ENCODE results near the gene ISLR.
A peak's percentile ranks its signal among the peaks of the same experiment; 100 is the strongest.

ISLR gene

DNA sequence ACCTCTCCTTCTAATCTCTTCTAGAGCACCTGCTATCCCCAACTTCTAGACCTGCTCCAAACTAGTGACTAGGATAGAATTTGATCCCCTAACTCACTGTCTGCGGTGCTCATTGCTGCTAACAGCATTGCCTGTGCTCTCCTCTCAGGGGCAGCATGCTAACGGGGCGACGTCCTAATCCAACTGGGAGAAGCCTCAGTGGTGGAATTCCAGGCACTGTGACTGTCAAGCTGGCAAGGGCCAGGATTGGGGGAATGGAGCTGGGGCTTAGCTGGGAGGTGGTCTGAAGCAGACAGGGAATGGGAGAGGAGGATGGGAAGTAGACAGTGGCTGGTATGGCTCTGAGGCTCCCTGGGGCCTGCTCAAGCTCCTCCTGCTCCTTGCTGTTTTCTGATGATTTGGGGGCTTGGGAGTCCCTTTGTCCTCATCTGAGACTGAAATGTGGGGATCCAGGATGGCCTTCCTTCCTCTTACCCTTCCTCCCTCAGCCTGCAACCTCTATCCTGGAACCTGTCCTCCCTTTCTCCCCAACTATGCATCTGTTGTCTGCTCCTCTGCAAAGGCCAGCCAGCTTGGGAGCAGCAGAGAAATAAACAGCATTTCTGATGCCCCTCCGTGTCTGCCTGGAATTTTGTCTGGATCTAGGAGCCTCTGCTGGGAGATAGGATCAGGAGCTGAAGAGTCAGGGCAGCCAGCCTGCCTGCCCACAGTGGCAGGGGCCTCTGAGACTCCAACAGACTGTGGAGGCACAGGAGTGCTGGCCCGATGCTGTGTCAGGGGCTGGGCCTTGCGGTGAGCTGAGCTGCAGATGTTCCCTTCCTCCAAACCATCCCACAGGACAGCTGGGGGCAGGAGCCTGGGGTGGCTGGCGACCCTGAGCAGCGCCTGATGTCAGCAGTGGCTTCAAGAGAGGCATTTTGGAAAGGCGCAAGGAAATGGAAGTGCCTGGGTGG is 3.0 kb downstream of the ISLR start:
- H3K27me3 ChIP-seq (ENCODE audit: control insufficient read depth, insufficient read depth, low read length): no peaks in the 10 kb centered on the region

DNA sequence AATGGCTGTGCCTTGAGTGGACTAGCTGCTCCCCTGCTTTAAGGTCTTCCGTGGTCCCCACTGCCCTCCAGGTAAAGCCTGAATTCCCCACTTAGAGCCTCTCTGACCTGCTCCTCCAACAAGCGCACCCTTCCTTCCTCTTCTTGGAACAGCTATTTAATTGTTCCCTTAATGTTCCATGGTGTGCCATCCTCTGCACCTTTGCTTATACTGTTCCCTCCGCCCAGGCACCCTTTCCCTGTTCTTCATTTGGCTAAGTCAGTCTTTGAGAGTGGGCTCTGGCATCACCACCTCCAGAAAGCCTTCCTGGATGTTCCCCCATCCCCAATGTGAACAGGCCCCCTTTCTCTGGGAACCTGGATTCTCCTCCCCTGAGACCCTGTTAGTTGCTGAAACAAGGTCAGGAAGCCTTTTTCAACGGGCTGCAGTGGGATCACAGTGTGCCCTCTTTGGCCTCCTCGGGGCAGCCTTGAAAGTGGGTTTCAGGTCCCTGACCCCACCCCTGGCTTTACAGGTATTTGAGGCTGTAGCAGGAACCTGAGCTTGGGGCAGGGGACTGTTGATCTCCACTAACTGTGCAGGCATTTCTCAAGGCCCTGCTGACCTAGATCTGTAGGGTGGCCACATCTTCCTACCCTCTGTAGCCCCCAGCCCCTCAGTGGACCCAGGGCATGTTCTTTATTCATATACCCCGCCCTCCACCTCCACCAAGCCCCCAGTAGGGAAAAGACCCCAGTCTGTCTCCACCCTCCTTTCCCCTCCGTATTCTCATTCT is 5.0 kb downstream of the ISLR start:
- peak overlapping the region; percentile 46 for H3K4me2 ChIP-seq (ENCODE audit: low read length)
- peaks cover 54% of the 10 kb centered on the region for H3K4me1 ChIP-seq (ENCODE audit: control insufficient read depth, insufficient read depth, low read length)
- H3K4me3 ChIP-seq (ENCODE audit: low read length): peak overlapping the region; percentile 1
- no peaks in the 10 kb centered on the region for H3K27me3 ChIP-seq (ENCODE audit: control insufficient read depth, insufficient read depth, low read length)
- H3K9ac ChIP-seq (ENCODE audit: low read depth, low read length): peak overlapping the region; percentile 16
- H3K36me3 ChIP-seq (ENCODE audit: insufficient read depth, low read length): no peaks in the 10 kb centered on the region
- no peaks in the 10 kb centered on the region for H3K9me3 ChIP-seq (replicated peaks; ENCODE audit: low read length)

More for the DNA sequence above, 3.0 kb downstream of the ISLR start:
- H3K9ac ChIP-seq (ENCODE audit: low read depth, low read length): peak overlapping the region; percentile 3
- H3K4me3 ChIP-seq (ENCODE audit: low read length): no peak overlapping the region
- H3K9me3 ChIP-seq (replicated peaks; ENCODE audit: low read length): no peaks in the 10 kb centered on the region
- no peak overlapping the region for H3K4me2 ChIP-seq (ENCODE audit: low read length)
- no peaks in the 10 kb centered on the region for H3K36me3 ChIP-seq (ENCODE audit: insufficient read depth, low read length)
- peaks cover 58% of the 10 kb centered on the region for H3K4me1 ChIP-seq (ENCODE audit: control insufficient read depth, insufficient read depth, low read length)

DNA sequence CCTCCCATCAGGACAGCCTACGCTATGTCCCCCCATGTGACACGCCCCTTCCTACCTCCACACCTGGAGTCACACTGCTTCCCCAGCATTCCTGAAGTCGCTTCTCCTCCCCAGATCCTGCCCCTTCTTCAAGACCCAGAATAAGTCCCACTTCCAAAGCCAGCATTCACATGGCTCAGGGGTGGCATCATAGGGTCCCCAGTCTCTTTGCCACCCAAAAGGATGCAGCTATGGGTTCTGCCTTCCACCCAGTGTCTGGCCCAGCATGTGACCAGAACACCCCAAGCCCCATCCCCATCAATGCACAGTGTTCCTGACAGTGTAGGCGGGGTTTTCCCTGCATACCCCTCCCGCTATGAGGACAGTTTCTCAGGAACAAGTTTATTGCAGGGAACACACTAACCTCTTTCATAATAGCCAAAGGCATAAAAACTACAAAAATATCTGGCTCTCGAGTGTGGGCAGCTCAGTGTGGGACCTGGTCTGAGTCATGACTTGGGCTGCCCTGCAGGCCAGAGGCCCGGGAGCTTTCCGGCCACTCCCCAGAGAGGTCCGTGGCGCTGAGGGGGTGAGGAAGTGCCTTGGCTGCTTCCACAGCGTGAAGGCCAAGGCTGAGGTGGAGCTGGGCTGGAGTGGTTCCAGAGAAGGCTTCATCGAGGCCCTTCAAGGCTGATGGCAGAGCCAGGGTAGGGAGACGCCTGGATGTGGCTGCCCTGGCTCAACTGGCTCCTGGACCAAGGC is 5.8 kb downstream of the ISLR start:
- H3K36me3 ChIP-seq (ENCODE audit: insufficient read depth, low read length): no peaks in the 10 kb centered on the region
- H3K4me1 ChIP-seq (ENCODE audit: control insufficient read depth, insufficient read depth, low read length): peaks cover 47% of the 10 kb centered on the region
- peak overlapping the region; percentile 70 for H3K9ac ChIP-seq (ENCODE audit: low read depth, low read length)
- H3K4me2 ChIP-seq (ENCODE audit: low read length): peak overlapping the region; percentile 46
- H3K27me3 ChIP-seq (ENCODE audit: control insufficient read depth, insufficient read depth, low read length): peaks cover 4% of the 10 kb centered on the region
- H3K9me3 ChIP-seq (replicated peaks; ENCODE audit: low read length): no peaks in the 10 kb centered on the region
- peak overlapping the region; percentile 14 for H3K4me3 ChIP-seq (ENCODE audit: low read length)

DNA sequence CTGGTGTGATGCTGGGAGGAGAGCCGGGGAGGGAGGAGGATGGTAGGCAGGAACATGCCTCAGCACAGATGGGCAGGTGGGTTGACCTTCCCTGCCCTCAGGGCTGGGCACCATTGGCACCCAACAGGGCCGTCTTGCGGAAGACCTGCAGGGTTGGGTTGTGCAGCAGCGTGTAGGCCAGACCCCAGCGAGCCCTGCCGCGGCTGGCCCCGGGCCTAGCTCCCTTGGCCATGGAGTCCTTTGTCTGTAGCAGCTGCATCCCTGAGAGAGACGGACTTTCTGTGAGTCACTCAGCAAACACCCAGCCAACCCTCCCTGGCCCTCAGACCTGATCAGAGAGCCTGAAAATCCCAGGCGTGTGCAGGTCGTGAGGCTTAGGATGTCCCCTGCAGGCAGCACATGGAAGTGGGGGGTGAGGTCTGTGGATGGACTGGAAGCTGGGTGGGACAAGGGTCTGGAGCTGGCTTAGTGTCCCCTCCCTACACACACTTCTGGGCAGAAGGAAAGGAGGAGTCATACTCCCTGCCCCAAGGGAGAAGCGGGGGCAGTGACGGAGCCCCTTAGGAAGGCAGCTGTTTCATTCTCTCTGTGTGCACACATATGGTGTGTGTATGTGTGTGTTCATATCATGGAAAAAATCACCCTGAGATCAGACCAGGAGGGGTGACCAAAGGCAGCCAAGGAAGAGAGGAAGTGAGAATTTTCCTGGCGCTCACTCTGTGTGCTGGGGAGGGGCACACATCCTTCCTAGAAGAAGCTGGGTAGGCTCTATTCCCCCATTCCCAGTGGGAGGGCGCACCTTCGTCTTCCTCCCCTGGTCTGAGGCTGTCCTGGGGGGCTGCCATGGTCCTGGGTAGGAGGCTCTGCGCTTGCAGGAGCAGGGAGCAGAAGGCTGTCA is 6.7 kb downstream of the ISLR start:
- no peaks in the 10 kb centered on the region for H3K9me3 ChIP-seq (replicated peaks; ENCODE audit: low read length)
- H3K36me3 ChIP-seq (ENCODE audit: insufficient read depth, low read length): no peaks in the 10 kb centered on the region
- H3K4me1 ChIP-seq (ENCODE audit: control insufficient read depth, insufficient read depth, low read length): peaks cover 47% of the 10 kb centered on the region
- peak overlapping the region; percentile 14 for H3K4me3 ChIP-seq (ENCODE audit: low read length)
- H3K9ac ChIP-seq (ENCODE audit: low read depth, low read length): peak overlapping the region; percentile 70
- peak overlapping the region; percentile 46 for H3K4me2 ChIP-seq (ENCODE audit: low read length)
- peaks cover 4% of the 10 kb centered on the region for H3K27me3 ChIP-seq (ENCODE audit: control insufficient read depth, insufficient read depth, low read length)

DNA sequence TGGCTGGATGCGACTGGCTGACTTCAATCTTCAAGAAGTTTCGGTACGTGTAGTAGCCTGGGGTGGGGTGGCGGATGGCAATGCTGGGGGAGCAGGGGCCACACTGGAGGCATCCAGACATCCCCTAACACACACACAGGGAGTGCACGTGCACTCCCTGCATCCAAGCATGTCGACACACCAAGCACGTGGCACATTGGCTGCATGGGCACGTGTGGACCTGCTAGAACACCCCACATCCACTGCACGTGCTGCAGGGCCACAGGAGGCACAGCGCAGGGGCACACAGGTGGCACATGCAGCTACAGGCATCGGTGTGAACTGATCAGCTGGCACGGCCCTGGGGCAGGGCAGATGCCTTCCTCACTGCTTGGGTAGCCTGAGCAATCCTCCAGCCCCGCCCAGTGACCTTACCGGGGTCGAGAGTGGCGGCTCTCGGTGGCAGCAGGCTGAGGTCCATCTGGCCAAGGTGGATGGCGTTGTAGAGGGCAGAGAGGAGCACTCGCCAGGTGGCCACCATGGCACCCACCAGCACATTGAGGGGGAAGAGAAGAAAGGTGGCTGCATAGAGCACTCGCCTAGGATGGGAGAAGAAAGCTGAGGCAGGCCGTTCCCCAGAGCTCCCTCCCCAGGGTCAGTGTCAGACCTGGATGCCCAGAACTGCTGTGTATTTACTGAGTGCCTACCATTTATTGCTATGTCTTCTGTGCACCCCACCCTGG is 7.5 kb downstream of the ISLR start:
- Histone ChIP-seq H3K9ac (ENCODE audit: low read depth, low read length) (peak overlapping the region; percentile 70), H3K36me3 (ENCODE audit: insufficient read depth, low read length) (no peaks in the 10 kb centered on the region), H3K4me3 (ENCODE audit: low read length) (no peak overlapping the region), H3K4me2 (ENCODE audit: low read length) (no peak overlapping the region), H3K4me1 (ENCODE audit: control insufficient read depth, insufficient read depth, low read length) (peaks cover 55% of the 10 kb centered on the region), H3K9me3 (replicated peaks; ENCODE audit: low read length) (no peaks in the 10 kb centered on the region), H3K27me3 (ENCODE audit: control insufficient read depth, insufficient read depth, low read length) (peaks cover 4% of the 10 kb centered on the region)

DNA sequence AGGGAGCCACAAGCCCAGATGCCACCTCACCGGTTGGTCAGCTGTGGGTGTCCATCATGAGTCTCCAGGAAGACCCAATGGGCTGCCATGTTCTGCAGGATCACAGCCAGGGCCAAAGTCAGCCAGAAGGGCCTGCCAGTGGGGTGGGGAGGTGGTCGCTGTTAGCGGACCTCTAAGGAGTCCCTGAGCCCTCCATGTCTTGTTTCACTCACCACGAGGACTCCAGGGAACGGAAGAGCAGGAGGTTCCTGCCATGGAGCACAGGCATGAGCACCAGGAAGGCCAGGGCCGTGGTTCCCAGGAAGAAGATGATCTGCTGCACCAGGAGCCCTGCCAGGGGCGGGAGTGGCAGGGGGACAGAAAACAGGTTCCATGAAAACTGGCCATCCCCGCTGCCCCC is 8.6 kb downstream of the ISLR start:
- no peaks in the 10 kb centered on the region for H3K9me3 ChIP-seq (replicated peaks; ENCODE audit: low read length)
- no peak overlapping the region for H3K4me3 ChIP-seq (ENCODE audit: low read length)
- peaks cover 51% of the 10 kb centered on the region for H3K4me1 ChIP-seq (ENCODE audit: control insufficient read depth, insufficient read depth, low read length)
- no peaks in the 10 kb centered on the region for H3K36me3 ChIP-seq (ENCODE audit: insufficient read depth, low read length)
- H3K4me2 ChIP-seq (ENCODE audit: low read length): no peak overlapping the region
- H3K9ac ChIP-seq (ENCODE audit: low read depth, low read length): no peak overlapping the region
- H3K27me3 ChIP-seq (ENCODE audit: control insufficient read depth, insufficient read depth, low read length): peaks cover 4% of the 10 kb centered on the region

DNA sequence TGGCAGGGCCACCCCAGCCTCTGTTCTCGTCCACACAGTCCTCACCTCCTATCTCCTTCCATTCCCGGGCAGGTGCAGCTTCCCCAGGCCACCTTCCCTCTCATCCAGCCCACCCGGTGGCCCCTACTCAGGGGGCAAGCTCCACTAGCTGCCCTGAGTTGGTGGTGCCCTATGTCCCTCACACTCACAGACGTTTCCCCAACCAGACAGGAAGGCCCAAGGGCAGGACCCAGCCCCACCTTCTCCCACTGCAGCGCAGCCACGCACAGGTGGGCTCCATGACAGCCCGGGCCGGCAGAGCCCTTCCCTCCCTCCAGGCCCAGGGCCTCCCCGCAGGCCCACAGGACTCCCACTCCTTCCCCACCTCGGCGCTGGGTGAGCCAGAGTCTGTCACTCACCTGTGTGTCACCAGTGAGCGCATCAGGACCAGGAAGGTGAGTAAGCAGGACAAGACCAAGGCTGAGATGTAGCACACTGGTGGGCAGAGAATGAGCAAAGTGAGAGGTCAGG is 11.1 kb downstream of the ISLR start:
- Histone ChIP-seq H3K4me3 (ENCODE audit: low read length) (no peak overlapping the region), H3K4me1 (ENCODE audit: control insufficient read depth, insufficient read depth, low read length) (peaks cover 27% of the 10 kb centered on the region), H3K4me2 (ENCODE audit: low read length) (no peak overlapping the region), H3K27me3 (ENCODE audit: control insufficient read depth, insufficient read depth, low read length) (peaks cover 4% of the 10 kb centered on the region), H3K9ac (ENCODE audit: low read depth, low read length) (no peak overlapping the region), H3K36me3 (ENCODE audit: insufficient read depth, low read length) (no peaks in the 10 kb centered on the region), H3K9me3 (replicated peaks; ENCODE audit: low read length) (no peaks in the 10 kb centered on the region)

DNA sequence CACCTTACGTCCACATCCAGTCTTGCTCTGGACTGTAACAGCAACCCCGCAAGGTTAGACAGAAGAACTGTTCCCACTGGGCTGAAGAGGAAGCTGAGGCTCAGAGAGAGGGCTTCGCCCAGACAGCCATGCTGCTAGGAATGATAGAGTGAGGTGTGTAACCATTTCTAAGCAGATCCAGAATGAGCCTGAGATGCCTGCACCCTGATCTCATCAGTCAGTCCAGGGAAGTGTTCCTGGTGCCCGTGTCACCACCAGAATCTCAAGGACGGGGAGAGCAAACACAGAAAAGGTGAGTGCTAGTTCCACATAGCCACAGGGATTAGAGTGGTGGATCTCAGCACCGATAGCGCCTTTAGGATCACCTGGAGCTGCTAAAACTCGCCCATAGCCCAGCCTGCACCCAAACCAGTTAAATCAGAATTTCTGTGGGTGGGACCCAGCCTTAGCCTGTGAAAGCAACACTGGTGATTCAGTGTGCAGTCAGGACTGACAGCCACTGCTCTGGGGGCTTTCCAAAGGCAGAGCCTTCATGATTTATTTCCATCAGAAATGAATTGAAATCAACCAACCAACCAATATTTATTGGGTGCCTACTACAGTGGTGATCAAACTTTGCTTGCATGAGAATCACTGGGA is 12.3 kb downstream of the ISLR start:
- Histone ChIP-seq H3K36me3 (ENCODE audit: insufficient read depth, low read length) (no peaks in the 10 kb centered on the region), H3K4me2 (ENCODE audit: low read length) (no peak overlapping the region), H3K9me3 (replicated peaks; ENCODE audit: low read length) (no peaks in the 10 kb centered on the region), H3K9ac (ENCODE audit: low read depth, low read length) (no peak overlapping the region), H3K4me1 (ENCODE audit: control insufficient read depth, insufficient read depth, low read length) (peaks cover 15% of the 10 kb centered on the region), H3K4me3 (ENCODE audit: low read length) (no peak overlapping the region), H3K27me3 (ENCODE audit: control insufficient read depth, insufficient read depth, low read length) (peaks cover 4% of the 10 kb centered on the region)

DNA sequence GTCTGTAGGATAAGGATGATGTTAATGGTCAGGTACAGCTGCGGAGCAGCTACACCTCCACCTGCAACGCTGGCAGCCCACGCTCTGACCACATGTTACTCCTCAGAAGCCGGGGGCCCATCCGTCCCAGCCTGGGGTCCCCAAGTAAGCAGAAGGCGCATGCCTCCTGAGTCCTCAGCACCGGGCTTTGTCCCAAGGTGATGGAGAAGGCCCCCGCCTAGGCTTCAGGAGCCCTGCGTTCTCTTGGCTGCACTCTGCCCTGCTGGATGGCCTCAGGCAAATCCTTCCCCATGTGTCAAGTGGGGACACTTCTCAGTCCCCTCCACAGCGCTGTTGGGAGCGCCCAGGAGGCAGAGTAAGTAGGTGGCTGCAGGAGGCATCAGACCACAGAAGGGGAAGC is 14.7 kb downstream of the ISLR start:
- peaks cover 4% of the 10 kb centered on the region for H3K27me3 ChIP-seq (ENCODE audit: control insufficient read depth, insufficient read depth, low read length)
- no peaks in the 10 kb centered on the region for H3K36me3 ChIP-seq (ENCODE audit: insufficient read depth, low read length)
- peaks cover 21% of the 10 kb centered on the region for H3K4me1 ChIP-seq (ENCODE audit: control insufficient read depth, insufficient read depth, low read length)
- no peak overlapping the region for H3K9ac ChIP-seq (ENCODE audit: low read depth, low read length)
- no peak overlapping the region for H3K4me3 ChIP-seq (ENCODE audit: low read length)
- H3K9me3 ChIP-seq (replicated peaks; ENCODE audit: low read length): no peaks in the 10 kb centered on the region
- no peak overlapping the region for H3K4me2 ChIP-seq (ENCODE audit: low read length)

DNA sequence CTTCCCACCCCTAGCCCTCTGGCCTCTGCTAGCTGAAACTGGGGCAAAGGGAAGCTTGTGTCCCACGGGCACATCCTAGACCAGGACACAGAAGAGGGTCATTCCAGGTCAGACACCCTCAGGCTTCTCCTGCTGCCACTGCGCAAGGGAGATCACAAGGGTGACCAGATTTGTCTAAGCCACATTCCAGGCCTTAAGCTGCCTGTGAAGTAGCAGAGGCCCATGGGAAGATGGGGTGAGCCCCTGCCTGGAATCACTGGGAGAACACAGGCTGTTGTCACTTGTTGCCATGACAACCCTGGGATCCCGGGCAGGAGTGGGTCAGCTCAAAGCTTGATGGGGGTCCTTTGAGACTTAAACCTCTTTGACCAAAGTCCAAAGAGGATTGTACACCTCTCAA is 18.3 kb downstream of the ISLR start:
- Histone ChIP-seq H3K9me3 (replicated peaks; ENCODE audit: low read length) (no peaks in the 10 kb centered on the region), H3K4me2 (ENCODE audit: low read length) (no peak overlapping the region), H3K27me3 (ENCODE audit: control insufficient read depth, insufficient read depth, low read length) (no peaks in the 10 kb centered on the region), H3K36me3 (ENCODE audit: insufficient read depth, low read length) (no peaks in the 10 kb centered on the region), H3K4me3 (ENCODE audit: low read length) (no peak overlapping the region), H3K9ac (ENCODE audit: low read depth, low read length) (no peak overlapping the region), H3K4me1 (ENCODE audit: control insufficient read depth, insufficient read depth, low read length) (peaks cover 45% of the 10 kb centered on the region)

All from skeletal muscle satellite cell (primary cell).